Coronary artery (tissue), 2 donors: ENCODE measurements around the gene PPP2R5A.
"Not testable (repeated sequence)": the region's sequence is repeated elsewhere in the genome, so short reads cannot be mapped to it uniquely, and the experiment has no call there.

Experiments
- DNase-seq: peaks from one replicate; pipeline ENCODE4 v3.0.0-alpha.2; 2017; ENCODE audit warnings: low spot score
- H3K27ac ChIP-seq, 2 donors: fragments of 200-600 bp; sonication (generic); one replicate each; pipeline ENCODE4 v1.5.1; 2016 to 2019
- H3K4me3 ChIP-seq: fragments of 200-600 bp; sonication (generic); 2 replicates; pipeline ENCODE4 v1.5.1; 2016; ENCODE audit warnings: mild to moderate bottlenecking, moderate library complexity
- CTCF ChIP-seq: fragments of 200-600 bp; sonication (generic); IDR thresholded peaks from one replicate; pipeline ENCODE4 v1.5.1; 2019; ENCODE audit warnings: antibody characterized with exemption

PPP2R5A gene

GRCh38 chr1:212313616-212314015, 28.4 kb downstream of the PPP2R5A start:
- DNase-seq = no peak
- H3K4me3 ChIP-seq = no peak overlapping the region
- no peak overlapping the region for H3K27ac ChIP-seq
- TF ChIP-seq CTCF = no peak

GRCh38 chr1:212315184-212315583, 30.0 kb downstream of the PPP2R5A start:
- no peak overlapping the region for H3K4me3 ChIP-seq
- no peak for DNase-seq
- no peak overlapping the region for H3K27ac ChIP-seq
- no peak for TF ChIP-seq CTCF

GRCh38 chr1:212315907-212316306, 30.7 kb downstream of the PPP2R5A start:
- no peak overlapping the region for H3K4me3 ChIP-seq
- no peak overlapping the region for H3K27ac ChIP-seq
- TF ChIP-seq CTCF = no peak
- DNase-seq = no peak

DNA sequence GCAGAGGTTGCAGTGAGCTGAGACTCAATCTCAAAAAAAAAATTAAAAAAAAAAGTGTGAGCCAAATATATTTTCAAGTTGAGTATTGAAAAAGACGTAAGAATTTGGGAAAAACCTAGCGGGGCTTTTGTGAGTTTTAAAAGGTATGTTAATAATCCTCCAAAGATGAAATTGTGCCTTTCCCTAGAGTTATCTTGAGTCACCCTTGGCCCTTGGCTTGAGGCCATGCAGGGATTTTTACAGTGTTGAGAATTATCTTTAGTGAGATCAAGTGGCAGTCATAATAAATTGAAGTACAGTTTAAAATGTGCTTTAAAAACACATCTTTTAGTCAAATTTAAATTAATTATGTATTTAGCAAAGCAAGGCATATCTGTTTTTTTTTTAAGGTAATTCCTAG, 32.7 kb downstream of the PPP2R5A start:
- no peak for DNase-seq
- no peak for TF ChIP-seq CTCF
- Histone ChIP-seq H3K27ac (no peak overlapping the region), H3K4me3 (no peak overlapping the region)

DNA sequence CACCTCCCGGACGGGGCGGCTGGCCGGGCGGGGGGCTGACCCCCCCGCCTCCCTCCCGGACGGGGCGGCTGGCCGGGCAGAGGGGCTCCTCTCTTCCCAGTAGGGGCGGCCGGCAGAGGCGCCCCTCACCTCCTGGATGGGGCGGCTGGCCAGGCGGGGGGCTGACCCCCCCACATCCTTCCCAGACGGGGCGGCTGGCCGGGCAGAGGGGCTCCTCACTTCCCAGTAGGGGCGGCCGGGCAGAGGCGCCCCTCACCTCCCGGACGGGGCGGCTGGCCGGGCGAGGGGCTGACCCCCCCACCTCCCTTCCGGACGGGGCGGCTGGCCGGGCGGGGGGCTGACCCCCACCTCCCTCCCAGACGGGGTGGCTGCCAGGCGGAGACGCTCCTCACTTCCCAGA, 35.8 kb downstream of the PPP2R5A start:
- H3K4me3 ChIP-seq, DNase-seq, H3K27ac ChIP-seq: not testable (repeated sequence)

GRCh38 chr1:212323066-212323465, 37.9 kb downstream of the PPP2R5A start:
- no peak for TF ChIP-seq CTCF
- Histone ChIP-seq H3K4me3 (no peak overlapping the region), H3K27ac (no peak overlapping the region)
- no peak for DNase-seq

DNA sequence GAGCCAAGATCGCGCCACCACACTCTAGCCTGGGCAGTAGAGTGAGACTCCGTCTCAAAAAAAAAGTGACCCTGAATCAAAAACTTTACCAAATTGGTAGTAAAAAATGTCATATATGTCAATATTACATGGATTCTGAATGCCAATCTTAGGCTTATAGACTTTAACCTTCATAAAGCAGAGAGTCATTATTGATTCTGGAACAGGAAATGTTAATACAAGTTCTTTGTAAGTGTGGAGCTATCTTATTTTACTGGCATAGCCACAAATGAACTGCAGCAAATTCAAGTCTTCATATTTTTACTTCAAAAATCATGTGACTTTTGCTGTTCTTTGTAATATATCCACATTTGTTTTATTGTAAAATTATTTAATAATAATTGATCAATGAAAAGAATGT, 41.3 kb downstream of the PPP2R5A start:
- no peak for DNase-seq
- TF ChIP-seq CTCF = no peak
- Histone ChIP-seq H3K27ac (no peak overlapping the region), H3K4me3 (no peak overlapping the region)

GRCh38 chr1:212328248-212328647, 43.0 kb downstream of the PPP2R5A start:
- TF ChIP-seq CTCF = no peak
- DNase-seq = no peak
- H3K4me3 ChIP-seq = no peak overlapping the region
- no peak overlapping the region for H3K27ac ChIP-seq
